Measurements from ENCODE around the gene CA5A. TPM values are rescaled to one million over a fixed set of nuclear protein-coding genes. Genes with fewer than 3 reads are reported as not detected.
"Not testable (repeated sequence)": the region's sequence is repeated elsewhere in the genome, so short reads cannot be mapped to it uniquely, and the experiment has no call there.

Gene CA5A
- total RNA-seq, 1 donor from 2014 or later = not detected

DNA sequence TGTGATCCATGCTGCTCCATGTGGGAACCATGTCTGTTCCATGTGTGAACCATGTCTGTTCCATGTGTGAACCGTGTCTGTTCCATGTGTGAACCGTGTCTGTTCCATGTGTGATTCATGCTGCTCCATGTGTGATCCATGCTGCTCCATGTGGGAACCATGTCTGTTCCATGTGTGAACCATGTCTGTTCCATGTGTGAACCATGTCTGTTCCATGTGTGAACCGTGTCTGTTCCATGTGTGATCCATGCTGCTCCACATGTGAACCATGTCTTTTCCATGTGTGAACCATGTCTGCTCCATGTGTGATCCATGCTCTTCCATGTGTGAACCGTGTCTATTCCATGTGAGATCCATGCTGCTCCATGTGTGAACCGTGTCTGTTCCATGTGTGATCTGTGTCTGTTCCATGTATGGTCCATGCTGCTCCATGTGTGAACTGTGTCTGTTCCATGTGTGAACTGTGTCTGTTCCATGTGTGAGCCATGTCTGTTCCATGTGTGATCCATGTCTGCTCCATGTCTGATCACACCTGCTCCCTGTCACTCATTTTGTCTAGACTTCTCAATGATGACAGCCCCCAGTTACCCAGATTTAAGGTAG lies 56.8 kb downstream of the CA5A start:
- intact Hi-C loops (cut with micrococcal nuclease) = loop anchor here (10.0 kb wide), 1 partner anchor 95 kb away; no protein-coding TSS in a partner anchor
- not testable (repeated sequence) for ATAC-seq, DNase-seq

DNA sequence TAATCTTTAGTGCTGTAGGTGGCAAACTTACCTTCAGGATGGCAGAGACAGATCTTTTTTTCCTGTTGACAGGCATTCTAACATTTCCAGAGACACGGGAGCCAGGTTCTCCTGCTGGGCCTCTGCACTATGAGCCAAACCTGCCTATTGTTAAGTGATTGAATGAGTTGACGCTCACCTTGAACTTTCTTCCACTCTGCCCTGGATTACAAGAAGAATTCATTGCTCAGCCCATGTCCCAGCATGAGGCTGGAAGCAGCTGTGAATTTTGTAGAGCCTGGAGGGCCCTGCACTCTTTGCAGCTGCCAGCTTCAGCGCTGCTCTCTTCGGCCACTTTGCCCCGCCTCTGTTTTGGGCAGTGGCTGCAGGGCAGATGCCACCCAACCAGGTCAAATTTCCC lies 57.6 kb downstream of the CA5A start:
- DNase-seq (no peak), ATAC-seq (no peak)
- intact Hi-C loops (cut with micrococcal nuclease) = loop anchor here (10.0 kb wide), 1 partner anchor 94 kb away; no protein-coding TSS in a partner anchor

DNA sequence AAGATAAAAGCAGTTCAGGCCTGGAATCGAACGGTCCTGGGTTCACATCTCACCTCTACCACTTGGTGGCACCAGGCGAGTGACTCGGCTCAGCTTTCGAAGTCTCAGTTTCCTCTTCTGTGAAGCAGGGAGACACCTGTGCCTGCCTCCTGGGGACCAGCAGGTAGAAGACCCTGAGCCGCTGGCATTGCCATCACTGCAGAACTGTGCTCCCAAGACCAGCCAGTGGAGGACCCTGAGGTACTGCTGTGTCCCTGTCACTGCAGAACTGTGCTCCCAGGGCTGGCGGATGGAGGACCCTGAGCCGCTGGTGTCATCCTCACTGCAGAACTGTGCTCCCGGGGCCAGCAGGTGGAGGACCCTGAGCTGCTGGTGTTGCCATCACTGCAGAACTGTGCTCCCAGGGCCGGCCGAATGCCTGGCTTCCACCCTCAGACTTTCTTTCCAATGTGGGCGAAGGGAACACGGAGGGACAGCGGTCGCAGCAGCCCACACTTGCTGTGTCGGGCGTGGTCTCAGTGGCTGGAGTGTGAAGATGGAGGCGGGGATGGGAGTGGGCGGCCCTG lies 58.3 kb downstream of the CA5A start:
- intact Hi-C loops (cut with micrococcal nuclease) = loop anchor here (10.0 kb wide), 1 partner anchor 93 kb away; no protein-coding TSS in a partner anchor
- ATAC-seq (no peak), DNase-seq (no peak)

DNA sequence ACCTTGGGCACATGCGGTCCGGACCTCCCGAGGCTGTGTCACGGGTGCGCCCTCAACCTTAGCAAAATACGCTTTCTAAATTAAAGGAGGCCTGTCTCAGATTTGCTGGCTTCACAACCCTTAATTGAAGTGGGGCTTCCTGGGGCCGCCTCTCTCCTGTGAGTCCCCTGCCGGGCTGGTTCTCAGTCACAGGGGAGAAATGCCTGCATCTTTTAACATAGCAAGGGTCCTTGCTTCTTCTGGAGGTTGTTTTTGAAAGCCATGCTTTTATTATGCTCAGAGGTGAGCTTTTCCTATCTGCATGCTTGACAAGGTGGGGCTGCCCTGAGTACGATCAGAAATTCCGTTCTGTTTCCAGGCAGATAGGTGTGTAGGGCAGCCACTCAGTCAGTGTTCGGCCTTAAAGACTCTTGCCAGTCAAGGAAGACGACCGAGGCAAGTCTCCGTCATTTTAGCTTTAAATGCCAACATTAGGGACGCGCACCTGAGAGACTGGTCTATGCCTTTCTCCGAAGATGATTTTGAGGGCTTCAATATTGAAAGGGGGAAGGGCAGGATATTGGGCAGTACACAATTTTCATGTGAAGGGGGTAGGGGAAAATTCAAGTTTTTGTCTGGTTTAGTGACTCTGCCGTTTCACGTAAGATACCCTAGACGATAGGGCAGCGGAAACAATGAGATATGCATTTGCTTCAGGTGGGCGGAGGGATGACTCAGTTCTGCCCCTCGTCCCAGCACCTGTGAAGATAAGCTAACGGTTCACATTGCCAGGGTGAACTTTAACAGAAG lies 61.5 kb downstream of the CA5A start:
- DNase-seq = no peak
- intact Hi-C loops (cut with micrococcal nuclease) = loop anchor here (10.0 kb wide), 1 partner anchor 90 kb away; no protein-coding TSS in a partner anchor
- ATAC-seq = no peak

DNA sequence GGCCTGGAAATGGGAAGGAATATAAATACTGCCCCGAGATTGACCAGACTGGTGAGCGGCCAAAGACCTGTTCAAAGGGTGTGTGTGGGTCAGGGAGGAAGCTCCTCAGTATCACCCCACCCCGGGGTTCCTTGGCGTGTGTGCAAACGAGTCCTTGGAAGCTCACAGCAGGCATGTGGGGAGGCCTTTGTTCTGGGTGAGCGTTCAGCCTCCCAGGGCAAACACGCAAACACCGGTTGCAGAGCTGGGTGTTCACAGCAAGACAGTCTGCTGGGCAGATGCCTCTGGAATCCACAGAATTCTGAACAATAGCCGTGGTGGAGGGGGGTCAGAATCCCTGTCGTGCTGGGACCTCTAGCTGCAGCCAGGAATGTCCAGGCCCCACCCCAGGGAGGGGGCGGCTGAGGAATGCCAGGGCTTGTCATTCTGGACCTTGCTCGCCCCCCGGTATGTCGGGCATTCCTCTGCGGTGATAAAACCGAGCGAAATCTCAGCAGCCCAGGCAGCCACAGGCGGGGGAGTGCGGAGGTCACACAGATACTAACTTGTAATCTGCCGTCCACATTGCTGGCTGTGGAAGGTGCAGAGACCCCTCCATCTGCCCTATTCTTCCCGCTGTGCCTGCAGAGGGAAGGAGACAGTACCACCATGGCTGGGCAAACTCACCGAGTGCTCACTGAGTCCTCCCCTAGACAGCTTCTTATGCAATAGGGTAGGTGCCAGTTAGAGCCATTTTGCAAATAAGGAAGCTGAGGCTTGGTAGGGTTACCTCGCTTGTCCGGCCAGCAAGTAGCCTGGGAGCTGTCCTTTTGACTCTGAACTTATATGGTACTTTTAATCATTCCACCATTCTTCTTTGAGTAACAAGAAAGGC lies 65.7 kb downstream of the CA5A start:
- ATAC-seq = not testable (repeated sequence)
- intact Hi-C loops (cut with micrococcal nuclease) = loop anchor here (10.0 kb wide), 1 partner anchor 86 kb away; no protein-coding TSS in a partner anchor

GRCh38 chr16:87869879-87870417 lies 66.4 kb downstream of the CA5A start:
- DNase-seq, ATAC-seq: not testable (repeated sequence)
- intact Hi-C loops (cut with micrococcal nuclease) = loop anchor here (10.0 kb wide), 1 partner anchor 85 kb away; no protein-coding TSS in a partner anchor

More for the DNA sequence above, 65.7 kb downstream of the CA5A start:
- DNase-seq = not testable (repeated sequence)

DNA sequence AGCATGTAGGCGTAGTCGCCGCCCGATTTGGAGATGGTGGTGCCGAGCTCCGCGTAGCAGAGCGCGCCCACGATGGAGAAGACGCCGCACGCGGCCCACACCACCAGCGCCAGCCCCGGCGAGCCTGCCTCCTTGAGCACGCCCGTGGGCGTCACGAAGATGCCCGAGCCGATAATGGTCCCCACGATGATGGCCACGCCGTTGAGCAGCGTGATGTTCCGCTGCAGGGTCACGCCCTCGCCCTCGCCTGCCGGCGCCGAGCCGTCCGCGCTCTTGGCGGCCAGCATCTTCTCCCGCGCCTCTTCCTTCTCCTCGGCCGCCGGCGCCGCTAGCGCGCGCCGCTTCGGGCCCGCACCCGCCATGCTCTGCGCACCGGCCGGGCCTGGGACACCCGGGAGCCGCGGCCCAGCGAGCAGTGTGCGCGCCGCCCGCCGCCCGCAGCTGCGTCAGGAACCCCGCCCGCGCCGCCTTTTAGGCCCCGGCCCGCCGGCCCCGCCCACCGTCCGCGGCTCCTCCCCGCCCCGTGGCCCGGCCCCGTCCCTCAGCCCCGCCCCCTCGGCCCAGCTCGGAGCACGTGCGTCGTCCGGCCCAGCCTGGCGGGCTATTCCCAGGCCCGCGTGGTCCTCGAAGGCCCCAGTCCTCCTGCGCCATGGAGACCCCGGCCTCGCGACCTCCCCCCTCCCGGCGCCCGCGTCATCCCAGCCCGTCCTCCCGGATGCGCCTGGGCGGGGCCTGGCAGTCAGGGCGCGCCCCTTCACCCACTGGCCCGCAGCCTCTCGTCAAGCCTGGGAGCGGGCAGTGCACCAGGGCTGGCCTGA lies 67.1 kb downstream of the CA5A start, which contains the start of gene SLC7A5:
Gene SLC7A5, minus strand, starts transcription at position 447 of the 818 bp plus-strand sequence. Its CDS starts 85 bp downstream, at position 362.
- intact Hi-C loops (cut with micrococcal nuclease) = not testable (repeated sequence)
- ATAC-seq (peak; percentile 90), DNase-seq (peak; percentile 90)

GRCh38 chr16:87868254-87869029 lies 67.9 kb downstream of the CA5A start:
- intact Hi-C loops (cut with micrococcal nuclease); DNase-seq; ATAC-seq: not testable (repeated sequence)

GRCh38 chr16:87865902-87866555 lies 70.3 kb downstream of the CA5A start:
- intact Hi-C loops (cut with micrococcal nuclease); DNase-seq; ATAC-seq: not testable (repeated sequence)

DNA sequence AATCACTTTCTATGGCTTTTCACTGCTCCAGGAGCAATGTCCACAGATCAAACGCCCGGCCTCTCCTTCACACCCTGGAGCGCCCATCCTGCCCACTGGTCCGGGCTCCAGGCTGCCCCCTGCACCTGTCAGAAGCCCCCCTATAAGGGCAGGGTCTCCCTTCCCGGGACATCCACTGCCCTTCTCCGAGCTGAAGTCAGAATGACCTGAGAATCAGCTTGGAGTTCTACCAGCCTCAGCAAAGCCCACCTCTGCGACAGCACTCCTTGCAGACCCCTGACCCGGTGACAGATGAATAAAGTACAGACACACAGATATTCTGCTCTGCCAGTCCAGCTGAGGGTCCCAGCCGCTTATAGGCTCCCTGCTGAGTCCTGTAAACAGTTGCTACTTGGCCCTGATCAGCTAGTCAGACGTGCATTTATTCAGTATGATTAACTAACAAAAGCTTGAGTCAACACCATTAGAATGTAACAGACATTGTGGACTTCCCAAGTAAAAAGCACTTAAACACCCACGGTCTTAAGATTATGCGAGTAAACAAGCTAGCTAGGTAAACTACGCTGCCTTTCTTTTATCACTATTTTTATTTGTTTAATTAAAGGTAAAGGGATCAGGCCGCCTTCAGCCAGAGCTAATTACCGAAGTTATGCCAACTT lies 71.9 kb downstream of the CA5A start:
- intact Hi-C loops (cut with micrococcal nuclease) = no loop called here
- DNase-seq (no peak), ATAC-seq (no peak)

- DNase-seq; intact Hi-C loops (cut with micrococcal nuclease): not testable (repeated sequence)
- peak; percentile 73 for ATAC-seq
Observed at GRCh38 chr16:87863327-87863635, 73.0 kb downstream of the CA5A start.

- intact Hi-C loops (cut with micrococcal nuclease); ATAC-seq; DNase-seq: not testable (repeated sequence)
Observed at GRCh38 chr16:87862597-87863326, 73.6 kb downstream of the CA5A start.

GRCh38 chr16:87861300-87862099 lies 74.8 kb downstream of the CA5A start:
- DNase-seq; ATAC-seq; intact Hi-C loops (cut with micrococcal nuclease): not testable (repeated sequence)

DNA sequence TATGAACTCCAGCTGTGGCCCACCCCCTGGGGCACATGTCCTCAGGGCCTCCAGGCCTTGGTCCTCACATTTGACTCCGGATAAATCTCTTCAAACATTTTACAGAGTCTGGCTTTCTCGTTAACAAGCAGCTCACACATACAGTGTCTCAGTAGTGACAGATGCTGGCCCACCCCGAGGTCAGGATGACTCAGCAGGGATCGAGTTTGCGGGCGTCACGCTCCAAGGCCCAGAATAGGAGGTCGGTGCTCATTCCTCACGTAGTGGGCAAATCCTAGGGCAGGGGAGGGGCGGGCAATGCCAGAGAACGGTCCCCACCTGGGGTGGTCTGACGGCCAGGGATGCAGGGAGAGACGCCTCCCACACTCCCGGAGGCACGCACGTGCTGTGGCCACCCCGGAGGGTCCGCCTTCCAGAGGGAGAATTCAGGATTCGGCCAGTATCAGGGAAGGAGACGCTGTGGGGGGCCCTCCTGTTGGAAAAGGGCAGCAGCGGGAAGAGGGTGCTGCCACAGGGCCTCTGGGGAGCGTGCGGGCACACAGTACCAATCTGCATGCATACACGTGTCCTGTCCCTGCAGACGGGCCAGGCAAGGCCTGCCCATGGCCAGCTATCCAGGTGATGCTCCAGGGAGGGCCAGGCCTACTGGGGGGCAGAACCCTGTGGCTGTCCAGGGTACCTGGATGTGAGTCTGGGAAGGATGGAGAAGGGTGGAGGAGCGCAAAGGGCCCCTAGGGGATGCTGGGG lies 75.6 kb downstream of the CA5A start:
- intact Hi-C loops (cut with micrococcal nuclease) = no loop called here
- no peak for DNase-seq
- ATAC-seq = peak; percentile 46
